NAMALWA (cell line): ENCODE results near the gene PRR14L.
"Not testable (repeated sequence)": the region's sequence is repeated elsewhere in the genome, so short reads cannot be mapped to it uniquely, and the experiment has no call there.

Experiments used
- DNase-seq: peaks from one replicate; pipeline ENCODE4 v3.0.0-alpha.2; 2015; ENCODE audit warnings: low spot score

Gene PRR14L

GRCh38 chr22:31740314-31740713 lies 9.6 kb downstream of the PRR14L start:
- not testable (repeated sequence) for DNase-seq

GRCh38 chr22:31739795-31740201 lies 10.1 kb downstream of the PRR14L start:
- DNase-seq = no peak

- DNase-seq = no peak
Observed at GRCh38 chr22:31738566-31738965, 11.4 kb downstream of the PRR14L start.

- no peak for DNase-seq
Observed at GRCh38 chr22:31737932-31738331, 12.0 kb downstream of the PRR14L start.

- DNase-seq = no peak
Observed at GRCh38 chr22:31736458-31736857, 13.5 kb downstream of the PRR14L start.

- DNase-seq = no peak
Observed at GRCh38 chr22:31734512-31734911, 15.4 kb downstream of the PRR14L start.

GRCh38 chr22:31733580-31734079 lies 16.3 kb downstream of the PRR14L start:
- no peak for DNase-seq

GRCh38 chr22:31732089-31732829 lies 17.7 kb downstream of the PRR14L start:
- no peak for DNase-seq

GRCh38 chr22:31730344-31730711 lies 19.6 kb downstream of the PRR14L start:
- peak; percentile 22 for DNase-seq

GRCh38 chr22:31728857-31729256 lies 21.1 kb downstream of the PRR14L start:
- no peak for DNase-seq

GRCh38 chr22:31726692-31727091 lies 23.2 kb downstream of the PRR14L start:
- no peak for DNase-seq

- DNase-seq = no peak
Observed at GRCh38 chr22:31723723-31724122, 26.2 kb downstream of the PRR14L start.

- no peak for DNase-seq
Observed at GRCh38 chr22:31719850-31720471, 30.0 kb downstream of the PRR14L start.

- DNase-seq = no peak
Observed at GRCh38 chr22:31715147-31715778, 34.7 kb downstream of the PRR14L start.

- not testable (repeated sequence) for DNase-seq
Observed at GRCh38 chr22:31711226-31711625, 38.7 kb downstream of the PRR14L start.

GRCh38 chr22:31707519-31707918 lies 42.4 kb downstream of the PRR14L start:
- DNase-seq = no peak

- no peak for DNase-seq
Observed at GRCh38 chr22:31695423-31695822, 54.5 kb downstream of the PRR14L start.

- not testable (repeated sequence) for DNase-seq
Observed at GRCh38 chr22:31694046-31694445, 55.9 kb downstream of the PRR14L start.

GRCh38 chr22:31692186-31692886 lies 57.6 kb downstream of the PRR14L start:
- no peak for DNase-seq

- DNase-seq = no peak
Observed at GRCh38 chr22:31691408-31691807, 58.5 kb downstream of the PRR14L start.

- no peak for DNase-seq
Observed at GRCh38 chr22:31683181-31684105, 66.5 kb downstream of the PRR14L start.
